HEK293 (cell line): ENCODE measurements around the gene HMG20A.

Source experiments
- BCL11B ChIP-seq: fragments of 450-650 bp; formaldehyde crosslinking; IDR thresholded peaks from 2 replicates; pipeline ENCODE4 v1.5.1; 2016; ENCODE audit warnings: low read depth, missing biosample characterization, missing genetic modification characterization
- INSM2 ChIP-seq: fragments of 450-650 bp; formaldehyde crosslinking; IDR thresholded peaks from 2 replicates; pipeline ENCODE4 v1.5.1; 2016; ENCODE audit warnings: missing biosample characterization, missing genetic modification characterization
- KLF1 ChIP-seq: fragments of 450-650 bp; formaldehyde crosslinking; IDR thresholded peaks from 2 replicates; pipeline ENCODE4 v1.5.1; 2016; ENCODE audit warnings: missing biosample characterization, missing genetic modification characterization
- MZF1 ChIP-seq: fragments of 450-650 bp; formaldehyde crosslinking; IDR thresholded peaks from 2 replicates; pipeline ENCODE4 v1.5.1; 2017; ENCODE audit warnings: missing biosample characterization, missing genetic modification characterization, borderline replicate concordance
- SP2 ChIP-seq: fragments of 450-650 bp; formaldehyde crosslinking; IDR thresholded peaks from 2 replicates; pipeline ENCODE4 v1.5.1; 2016; ENCODE audit warnings: missing biosample characterization, missing genetic modification characterization
- ZEB2 ChIP-seq: fragments of 450-650 bp; formaldehyde crosslinking; IDR thresholded peaks from 2 replicates; pipeline ENCODE4 v1.5.1; 2016; ENCODE audit warnings: missing biosample characterization, missing genetic modification characterization
- ZFP37 ChIP-seq: fragments of 450-650 bp; formaldehyde crosslinking; IDR thresholded peaks from 2 replicates; pipeline ENCODE4 v1.5.1; 2016; ENCODE audit warnings: missing biosample characterization, missing genetic modification characterization
- ZFP69B ChIP-seq: fragments of 450-650 bp; formaldehyde crosslinking; IDR thresholded peaks from 2 replicates; pipeline ENCODE4 v1.5.1; 2016; ENCODE audit warnings: missing biosample characterization, missing genetic modification characterization
- ZNF121 ChIP-seq: fragments of 450-650 bp; formaldehyde crosslinking; IDR thresholded peaks from 2 replicates; pipeline ENCODE4 v1.5.1; 2016; ENCODE audit warnings: missing biosample characterization, missing genetic modification characterization
- ZNF140 ChIP-seq: fragments of 450-650 bp; formaldehyde crosslinking; IDR thresholded peaks from 2 replicates; pipeline ENCODE4 v1.5.1; 2016; ENCODE audit warnings: missing biosample characterization, missing genetic modification characterization
- ZNF175 ChIP-seq: fragments of 450-650 bp; formaldehyde crosslinking; IDR thresholded peaks from 2 replicates; pipeline ENCODE4 v1.5.1; 2016; ENCODE audit warnings: missing biosample characterization, missing genetic modification characterization
- ZNF214 ChIP-seq: fragments of 450-650 bp; formaldehyde crosslinking; IDR thresholded peaks from 2 replicates; pipeline ENCODE4 v1.5.1; 2017; ENCODE audit warnings: missing biosample characterization, mild to moderate bottlenecking, missing genetic modification characterization, borderline replicate concordance
- ZNF239 ChIP-seq: fragments of 450-650 bp; formaldehyde crosslinking; IDR thresholded peaks from 2 replicates; pipeline ENCODE4 v1.5.1; 2016; ENCODE audit warnings: missing biosample characterization, missing genetic modification characterization
- ZNF26 ChIP-seq: fragments of 450-650 bp; formaldehyde crosslinking; IDR thresholded peaks from 2 replicates; pipeline ENCODE4 v1.5.1; 2016; ENCODE audit warnings: missing biosample characterization, missing genetic modification characterization
- ZNF266 ChIP-seq: fragments of 450-650 bp; formaldehyde crosslinking; IDR thresholded peaks from 2 replicates; pipeline ENCODE4 v1.5.1; 2016; ENCODE audit warnings: missing biosample characterization, missing genetic modification characterization, low read depth
- ZNF324 ChIP-seq: fragments of 450-650 bp; formaldehyde crosslinking; IDR thresholded peaks from 2 replicates; pipeline ENCODE4 v1.5.1; 2016; ENCODE audit warnings: missing biosample characterization, missing genetic modification characterization
- ZNF391 ChIP-seq: fragments of 450-650 bp; formaldehyde crosslinking; IDR thresholded peaks from 2 replicates; pipeline ENCODE4 v1.5.1; 2016; ENCODE audit warnings: low read depth, missing biosample characterization, missing genetic modification characterization, borderline replicate concordance
- ZNF398 ChIP-seq: fragments of 450-650 bp; formaldehyde crosslinking; IDR thresholded peaks from 2 replicates; pipeline ENCODE4 v1.5.1; 2017; ENCODE audit warnings: missing biosample characterization, missing genetic modification characterization
- ZNF530 ChIP-seq: fragments of 450-650 bp; formaldehyde crosslinking; IDR thresholded peaks from 2 replicates; pipeline ENCODE4 v1.5.1; 2016; ENCODE audit warnings: low read depth, missing biosample characterization, missing genetic modification characterization
- ZNF549 ChIP-seq: fragments of 450-650 bp; IDR thresholded peaks from 2 replicates; pipeline ENCODE4 v1.5.1; 2018; ENCODE audit warnings: missing biosample characterization, missing genetic modification characterization, mild to moderate bottlenecking, inconsistent platforms, moderate library complexity
- ZNF558 ChIP-seq: fragments of 450-650 bp; formaldehyde crosslinking; IDR thresholded peaks from 2 replicates; pipeline ENCODE4 v1.5.1; 2016; ENCODE audit warnings: missing biosample characterization, missing genetic modification characterization
- ZNF623 ChIP-seq: fragments of 450-650 bp; formaldehyde crosslinking; IDR thresholded peaks from 2 replicates; pipeline ENCODE4 v1.5.1; 2016; ENCODE audit warnings: missing biosample characterization, missing genetic modification characterization
- ZNF629 ChIP-seq: fragments of 450-650 bp; formaldehyde crosslinking; IDR thresholded peaks from 2 replicates; pipeline ENCODE4 v1.5.1; 2017; ENCODE audit warnings: missing biosample characterization, missing genetic modification characterization
- ZNF664 ChIP-seq: fragments of 450-650 bp; formaldehyde crosslinking; IDR thresholded peaks from 2 replicates; pipeline ENCODE4 v1.5.1; 2016; ENCODE audit warnings: missing biosample characterization, missing genetic modification characterization
- ZNF670 ChIP-seq: fragments of 450-650 bp; formaldehyde crosslinking; IDR thresholded peaks from 2 replicates; pipeline ENCODE4 v1.5.1; 2016; ENCODE audit warnings: missing biosample characterization, missing genetic modification characterization, low read depth
- ZNF707 ChIP-seq: fragments of 450-650 bp; formaldehyde crosslinking; IDR thresholded peaks from 2 replicates; pipeline ENCODE4 v1.5.1; 2016; ENCODE audit warnings: missing biosample characterization, missing genetic modification characterization
- ZNF747 ChIP-seq: fragments of 450-650 bp; formaldehyde crosslinking; IDR thresholded peaks from 2 replicates; pipeline ENCODE4 v1.5.1; 2016; ENCODE audit warnings: missing biosample characterization, missing genetic modification characterization
- ZNF830 ChIP-seq: fragments of 450-650 bp; IDR thresholded peaks from 2 replicates; pipeline ENCODE4 v1.5.0; 2018; ENCODE audit warnings: missing biosample characterization, missing genetic modification characterization, low read depth, mild to moderate bottlenecking, moderate library complexity
- ZNF837 ChIP-seq: fragments of 450-650 bp; formaldehyde crosslinking; IDR thresholded peaks from 2 replicates; pipeline ENCODE4 v1.5.1; 2016; ENCODE audit warnings: missing biosample characterization, missing genetic modification characterization
- ZSCAN16 ChIP-seq: fragments of 450-650 bp; formaldehyde crosslinking; IDR thresholded peaks from 2 replicates; pipeline ENCODE4 v1.5.1; 2016; ENCODE audit warnings: missing biosample characterization, missing genetic modification characterization
- ZSCAN23 ChIP-seq: fragments of 450-650 bp; formaldehyde crosslinking; IDR thresholded peaks from 2 replicates; pipeline ENCODE4 v1.5.1; 2016; ENCODE audit warnings: missing biosample characterization, missing genetic modification characterization
- TF ChIP-seq, protein P1 (sequence below): fragments of 450-650 bp; formaldehyde crosslinking; IDR thresholded peaks from 2 replicates; pipeline ENCODE4 v1.5.1; 2016; ENCODE audit warnings: missing biosample characterization, missing genetic modification characterization, borderline replicate concordance
- TF ChIP-seq, protein P2 (sequence below): fragments of 450-650 bp; formaldehyde crosslinking; IDR thresholded peaks from 2 replicates; pipeline ENCODE4 v1.5.1; 2016; ENCODE audit warnings: missing biosample characterization, missing genetic modification characterization

The HMG20A gene

GRCh38 chr15:77470235-77470634, 49.5 kb downstream of the HMG20A start (continued):
- TF ChIP-seq ZNF664 (tag by site-specific recombination) (peak; percentile 1; the same call in 1 of the 2 replicates), ZNF837 (tag by site-specific recombination) (no peak), ZNF747 (tag by site-specific recombination) (no peak), ZNF623 (tag by site-specific recombination) (no peak), ZNF707 (tag by site-specific recombination) (no peak), KLF1 (tag by site-specific recombination) (no peak), ZSCAN23 (tag by site-specific recombination) (no peak), INSM2 (tag by site-specific recombination) (peak; percentile 47; the same call in 1 of the 2 replicates), ZNF140 (no peak), ZNF239 (tag by site-specific recombination) (no peak), ZNF391 (tag by site-specific recombination) (no peak), ZNF175 (no peak), ZNF324 (no peak), BCL11B (tag by site-specific recombination) (no peak), ZNF629 (peak; percentile 93), ZNF530 (tag by site-specific recombination) (no peak), ZSCAN16 (no peak), ZFP37 (tag by site-specific recombination) (no peak), ZNF26 (tag by site-specific recombination) (no peak), ZNF558 (tag by site-specific recombination) (no peak; the same call in 1 of the 2 replicates), ZNF214 (tag by site-specific recombination) (no peak), ZNF670 (tag by site-specific recombination) (no peak), ZNF398 (tag by site-specific recombination) (no peak), ZNF266 (tag by site-specific recombination) (no peak), ZNF830 (no peak), ZNF121 (no peak), ZFP69B (peak; percentile 90), MZF1 (tag by site-specific recombination) (no peak), SP2 (tag by site-specific recombination) (no peak), ZNF549 (tag by site-specific recombination) (no peak), ZEB2 (0 out of 2 replicates have a peak, but pooled peaks have one; percentile 69)
- TF ChIP-seq, protein P1, sequence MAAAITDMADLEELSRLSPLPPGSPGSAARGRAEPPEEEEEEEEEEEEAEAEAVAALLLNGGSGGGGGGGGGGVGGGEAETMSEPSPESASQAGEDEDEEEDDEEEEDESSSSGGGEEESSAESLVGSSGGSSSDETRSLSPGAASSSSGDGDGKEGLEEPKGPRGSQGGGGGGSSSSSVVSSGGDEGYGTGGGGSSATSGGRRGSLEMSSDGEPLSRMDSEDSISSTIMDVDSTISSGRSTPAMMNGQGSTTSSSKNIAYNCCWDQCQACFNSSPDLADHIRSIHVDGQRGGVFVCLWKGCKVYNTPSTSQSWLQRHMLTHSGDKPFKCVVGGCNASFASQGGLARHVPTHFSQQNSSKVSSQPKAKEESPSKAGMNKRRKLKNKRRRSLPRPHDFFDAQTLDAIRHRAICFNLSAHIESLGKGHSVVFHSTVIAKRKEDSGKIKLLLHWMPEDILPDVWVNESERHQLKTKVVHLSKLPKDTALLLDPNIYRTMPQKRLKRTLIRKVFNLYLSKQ (tag by site-specific recombination): no peak
- TF ChIP-seq, protein P2, sequence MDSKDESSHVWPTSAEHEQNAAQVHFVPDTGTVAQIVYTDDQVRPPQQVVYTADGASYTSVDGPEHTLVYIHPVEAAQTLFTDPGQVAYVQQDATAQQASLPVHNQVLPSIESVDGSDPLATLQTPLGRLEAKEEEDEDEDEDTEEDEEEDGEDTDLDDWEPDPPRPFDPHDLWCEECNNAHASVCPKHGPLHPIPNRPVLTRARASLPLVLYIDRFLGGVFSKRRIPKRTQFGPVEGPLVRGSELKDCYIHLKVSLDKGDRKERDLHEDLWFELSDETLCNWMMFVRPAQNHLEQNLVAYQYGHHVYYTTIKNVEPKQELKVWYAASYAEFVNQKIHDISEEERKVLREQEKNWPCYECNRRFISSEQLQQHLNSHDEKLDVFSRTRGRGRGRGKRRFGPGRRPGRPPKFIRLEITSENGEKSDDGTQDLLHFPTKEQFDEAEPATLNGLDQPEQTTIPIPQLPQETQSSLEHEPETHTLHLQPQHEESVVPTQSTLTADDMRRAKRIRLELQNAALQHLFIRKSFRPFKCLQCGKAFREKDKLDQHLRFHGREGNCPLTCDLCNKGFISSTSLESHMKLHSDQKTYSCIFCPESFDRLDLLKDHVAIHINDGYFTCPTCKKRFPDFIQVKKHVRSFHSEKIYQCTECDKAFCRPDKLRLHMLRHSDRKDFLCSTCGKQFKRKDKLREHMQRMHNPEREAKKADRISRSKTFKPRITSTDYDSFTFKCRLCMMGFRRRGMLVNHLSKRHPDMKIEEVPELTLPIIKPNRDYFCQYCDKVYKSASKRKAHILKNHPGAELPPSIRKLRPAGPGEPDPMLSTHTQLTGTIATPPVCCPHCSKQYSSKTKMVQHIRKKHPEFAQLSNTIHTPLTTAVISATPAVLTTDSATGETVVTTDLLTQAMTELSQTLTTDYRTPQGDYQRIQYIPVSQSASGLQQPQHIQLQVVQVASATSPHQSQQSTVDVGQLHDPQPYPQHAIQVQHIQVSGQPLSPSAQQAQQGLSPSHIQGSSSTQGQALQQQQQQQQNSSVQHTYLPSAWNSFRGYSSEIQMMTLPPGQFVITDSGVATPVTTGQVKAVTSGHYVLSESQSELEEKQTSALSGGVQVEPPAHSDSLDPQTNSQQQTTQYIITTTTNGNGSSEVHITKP (tag by site-specific recombination): peak; percentile 77
